HL-60 (cell line): ENCODE measurements around the gene CCDC57.

Experiments used
- POLR2AphosphoS5 ChIP-seq: IDR thresholded peaks from 2 replicates; pipeline ENCODE4 v1.6.1; 2012; ENCODE audit warnings: low read depth
- REST ChIP-seq: IDR thresholded peaks from 2 replicates; pipeline ENCODE4 v1.6.1; 2012; ENCODE audit warnings: low read depth; ENCODE audit not compliant: insufficient replicate concordance
- SPI1 ChIP-seq: IDR thresholded peaks from 2 replicates; pipeline ENCODE4 v1.6.1; 2012; ENCODE audit warnings: low read depth, mild to moderate bottlenecking, borderline replicate concordance
- TF ChIP-seq, protein P1 (sequence below): IDR thresholded peaks from one replicate; pipeline ENCODE4 v1.5.1; 2011; ENCODE audit warnings: low read length, control low read depth, inconsistent platforms; ENCODE audit not compliant: insufficient read depth

DNA sequence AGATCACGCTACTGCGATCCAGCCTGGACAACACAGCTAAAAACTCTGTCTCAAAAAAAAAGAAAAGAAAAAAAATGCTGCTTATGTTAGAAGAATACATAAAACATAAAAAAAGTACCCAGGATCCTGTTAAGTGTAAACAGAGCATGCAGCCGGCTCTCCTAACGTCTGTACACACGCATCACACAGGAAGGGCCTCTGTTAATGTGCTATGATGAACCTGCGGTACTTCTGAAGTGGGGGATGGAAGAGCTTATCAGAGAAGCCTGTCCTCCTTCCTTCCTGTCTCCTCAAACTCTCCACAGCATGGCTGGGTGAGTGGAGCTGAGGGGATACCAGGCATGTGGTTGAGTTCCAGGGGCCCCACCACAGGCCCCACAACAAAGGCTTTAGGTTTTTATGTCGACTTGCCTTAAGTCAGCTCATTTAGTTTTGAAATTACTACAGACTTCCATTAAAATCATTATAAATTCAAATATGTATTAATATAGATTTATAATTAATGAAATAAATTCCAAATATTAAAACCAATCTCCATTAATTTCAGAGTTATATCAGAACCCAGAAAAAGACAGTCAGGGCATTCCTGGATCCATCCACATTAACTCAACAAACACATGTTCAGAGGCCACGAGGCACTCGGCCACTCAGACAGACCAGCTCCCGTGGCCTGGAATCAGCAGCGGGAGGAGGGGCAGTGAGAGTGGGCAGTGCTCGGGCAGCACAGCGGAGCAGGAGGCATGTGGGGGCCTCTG, 11.7 kb downstream of the CCDC57 start:
- TF ChIP-seq, protein P1, sequence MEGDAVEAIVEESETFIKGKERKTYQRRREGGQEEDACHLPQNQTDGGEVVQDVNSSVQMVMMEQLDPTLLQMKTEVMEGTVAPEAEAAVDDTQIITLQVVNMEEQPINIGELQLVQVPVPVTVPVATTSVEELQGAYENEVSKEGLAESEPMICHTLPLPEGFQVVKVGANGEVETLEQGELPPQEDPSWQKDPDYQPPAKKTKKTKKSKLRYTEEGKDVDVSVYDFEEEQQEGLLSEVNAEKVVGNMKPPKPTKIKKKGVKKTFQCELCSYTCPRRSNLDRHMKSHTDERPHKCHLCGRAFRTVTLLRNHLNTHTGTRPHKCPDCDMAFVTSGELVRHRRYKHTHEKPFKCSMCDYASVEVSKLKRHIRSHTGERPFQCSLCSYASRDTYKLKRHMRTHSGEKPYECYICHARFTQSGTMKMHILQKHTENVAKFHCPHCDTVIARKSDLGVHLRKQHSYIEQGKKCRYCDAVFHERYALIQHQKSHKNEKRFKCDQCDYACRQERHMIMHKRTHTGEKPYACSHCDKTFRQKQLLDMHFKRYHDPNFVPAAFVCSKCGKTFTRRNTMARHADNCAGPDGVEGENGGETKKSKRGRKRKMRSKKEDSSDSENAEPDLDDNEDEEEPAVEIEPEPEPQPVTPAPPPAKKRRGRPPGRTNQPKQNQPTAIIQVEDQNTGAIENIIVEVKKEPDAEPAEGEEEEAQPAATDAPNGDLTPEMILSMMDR, result no peak
- TF ChIP-seq REST (no peak), SPI1 (no peak), POLR2AphosphoS5 (no peak)
